G401.6 (cell line): Measurements from ENCODE around the gene DLG4.
"Not testable (repeated sequence)": the region's sequence is repeated elsewhere in the genome, so short reads cannot be mapped to it uniquely, and the experiment has no call there.

Experiments
- FAIRE-seq: peaks from 2 replicates; lab custom pipeline; 2012; peaks lifted over from hg19 to GRCh38; lab: Jason Lieb, UNC

The DLG4 gene

DNA sequence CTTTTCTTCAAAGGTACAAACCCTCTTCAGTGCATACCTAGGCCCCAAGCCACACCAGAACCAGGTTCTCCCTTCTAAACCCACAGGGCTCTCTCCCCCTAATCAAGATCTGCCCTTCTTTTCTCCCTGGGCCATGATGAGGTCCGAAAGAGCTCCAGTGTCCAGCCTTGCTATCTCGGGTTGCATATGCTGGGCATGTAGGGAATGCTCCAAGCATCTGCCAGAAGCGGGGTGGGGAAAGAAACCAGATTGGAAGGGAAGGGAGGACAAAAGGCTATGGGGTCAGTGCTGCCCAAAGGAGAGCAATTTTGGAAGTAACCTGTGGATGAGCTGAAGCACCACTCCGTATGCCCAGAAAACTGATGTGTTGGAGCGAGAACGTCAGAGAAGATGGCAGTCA, 29.6 kb upstream of the DLG4 start:
- no peak for FAIRE-seq

- no peak for FAIRE-seq
These were observed 29.2 kb upstream of the DLG4 start for GRCh38 chr17:7248796-7249195.

DNA sequence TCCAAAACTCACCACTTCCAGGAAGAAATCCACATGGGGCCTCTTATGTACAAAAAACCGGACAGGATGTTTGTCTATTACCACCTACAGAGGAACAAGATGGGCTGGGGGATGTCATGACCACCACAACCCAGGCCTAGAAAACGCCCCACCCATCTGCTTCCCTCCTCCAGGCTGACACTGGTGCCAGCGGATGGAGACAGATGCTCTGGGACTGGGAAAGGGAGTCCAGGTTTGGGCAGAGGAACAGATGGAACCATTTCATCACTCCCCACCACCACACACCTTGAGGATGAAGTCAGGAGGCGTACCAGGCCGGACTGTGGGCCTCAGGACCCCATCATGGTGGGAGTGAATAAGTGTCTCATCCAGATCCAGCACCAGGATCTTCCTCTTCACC, 27.1 kb upstream of the DLG4 start:
- FAIRE-seq: no peak

- FAIRE-seq: not testable (repeated sequence)
These were observed 24.2 kb upstream of the DLG4 start for GRCh38 chr17:7243838-7244237.

DNA sequence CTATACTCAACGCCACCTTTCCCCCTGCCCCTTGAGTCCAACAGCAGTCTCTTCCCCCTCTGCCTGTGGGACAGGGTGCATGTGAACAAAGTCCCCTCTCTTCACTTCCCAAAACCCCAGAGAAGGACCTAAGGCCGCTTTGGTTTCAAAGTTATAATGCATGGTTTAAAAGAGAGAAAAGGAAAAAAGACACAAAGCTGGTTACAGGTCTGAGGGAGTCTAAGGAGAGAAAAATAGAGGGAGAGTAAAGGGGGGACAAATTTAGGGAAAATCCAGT, 23.8 kb upstream of the DLG4 start:
- no peak for FAIRE-seq

GRCh38 chr17:7242717-7243452, 23.2 kb upstream of the DLG4 start:
- FAIRE-seq: no peak

DNA sequence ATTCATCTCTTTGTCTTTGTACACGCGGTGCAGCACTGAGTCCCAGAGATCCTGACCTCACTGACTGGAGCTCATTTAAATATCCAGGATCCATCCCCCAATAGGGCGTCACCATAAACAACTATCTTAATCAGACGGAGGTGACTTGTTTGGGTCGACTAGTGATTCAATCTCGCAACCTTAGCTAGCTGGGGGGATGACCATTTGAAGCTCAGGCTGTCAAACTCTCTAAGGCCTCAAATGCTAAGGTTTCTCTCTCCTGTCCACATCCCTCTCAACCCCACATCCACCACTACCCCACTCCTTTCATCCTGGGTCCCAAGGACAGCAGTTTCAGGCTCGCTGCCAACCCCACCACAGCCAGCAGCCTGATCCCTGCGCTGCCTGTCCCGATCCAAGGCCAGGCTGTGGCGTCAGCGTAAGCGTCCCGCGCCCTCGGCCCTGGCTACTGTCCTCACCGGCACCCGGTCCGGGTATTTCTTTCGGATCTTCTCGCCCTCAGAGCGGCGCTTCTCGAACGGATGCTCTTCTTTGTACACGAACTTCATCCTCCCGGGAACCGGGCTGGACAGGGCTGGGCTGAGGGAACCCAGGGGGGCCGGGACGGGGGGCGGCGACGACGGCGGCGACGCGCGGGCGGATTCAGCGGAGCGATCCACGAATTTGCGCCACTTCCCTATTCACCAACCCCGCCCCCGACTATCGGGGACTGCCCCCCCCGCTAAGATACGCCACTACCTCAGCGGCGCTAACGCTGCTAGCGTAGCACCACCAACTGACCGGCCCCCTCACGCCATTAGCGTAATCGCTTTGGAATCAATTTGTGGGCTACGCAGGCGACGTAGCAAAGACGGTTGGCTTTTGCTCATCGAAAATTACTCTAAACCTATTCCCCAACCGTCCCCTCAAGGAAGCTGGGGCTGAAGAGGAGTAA, 22.4 kb upstream of the DLG4 start, which contains the start of gene GABARAP:
Gene GABARAP (minus strand): TSS at position 667 of the 934 bp plus-strand sequence. CDS start 119 bp downstream, at position 548.
- FAIRE-seq: peak; percentile 92

DNA sequence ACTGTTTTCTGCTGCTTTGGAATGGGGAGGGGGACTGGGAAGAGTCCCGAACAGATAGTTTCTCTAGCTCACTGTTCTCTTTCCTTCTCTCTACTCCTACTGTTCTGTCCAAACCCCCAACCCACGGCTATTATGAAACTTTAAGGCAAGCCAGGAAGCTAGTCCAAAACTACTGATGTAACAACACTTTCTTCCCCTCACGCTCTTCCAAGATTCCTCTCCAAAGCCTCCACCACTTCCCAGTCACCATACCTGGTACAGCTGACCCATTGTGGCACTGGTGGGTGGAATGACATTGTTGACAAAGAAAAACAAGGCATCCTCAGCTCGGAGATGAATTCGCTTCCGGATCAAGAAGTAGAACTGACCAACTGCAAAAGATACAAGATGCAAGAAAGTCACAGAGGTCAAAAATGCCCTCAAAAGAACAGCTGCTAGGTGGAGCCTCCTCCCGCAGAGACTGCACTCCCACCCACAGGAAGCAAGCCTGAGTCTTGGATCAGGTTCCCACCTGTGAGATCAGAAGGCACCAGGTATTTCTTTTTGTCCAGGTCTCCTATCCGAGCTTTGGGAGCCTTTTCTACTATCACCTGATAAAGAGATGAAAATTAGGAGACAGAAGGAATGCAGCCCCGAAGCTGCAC, 21.6 kb upstream of the DLG4 start:
- FAIRE-seq: no peak

DNA sequence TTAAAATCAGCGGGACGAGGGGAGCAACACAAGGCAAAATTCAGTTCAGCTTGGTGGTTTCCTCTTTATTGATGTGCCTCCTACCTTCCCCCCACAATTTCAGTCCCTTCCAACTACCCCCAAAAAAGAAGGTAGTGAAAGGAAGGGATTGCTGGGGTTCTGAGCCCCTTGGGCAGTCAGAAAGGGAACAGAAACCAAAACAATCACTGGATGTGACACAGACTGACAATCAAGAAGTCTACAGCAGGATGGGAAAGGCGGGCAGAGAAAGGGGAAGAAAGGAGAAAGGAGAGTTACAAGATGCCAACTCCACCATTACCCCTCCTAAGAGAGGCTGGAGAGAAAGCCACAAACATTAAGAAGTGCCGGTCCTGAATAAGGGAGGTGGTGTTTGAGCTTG, 20.7 kb upstream of the DLG4 start:
- FAIRE-seq: no peak

- FAIRE-seq: peak; percentile 99
These were observed 19.7 kb upstream of the DLG4 start, which contains the start of gene PHF23 for GRCh38 chr17:7239091-7240027. Gene PHF23, minus strand, starts transcription at chr17:7239457. Its CDS starts 178 bp downstream, at chr17:7239279.

GRCh38 chr17:7238420-7239090, 18.9 kb upstream of the DLG4 start:
- FAIRE-seq: no peak

DNA sequence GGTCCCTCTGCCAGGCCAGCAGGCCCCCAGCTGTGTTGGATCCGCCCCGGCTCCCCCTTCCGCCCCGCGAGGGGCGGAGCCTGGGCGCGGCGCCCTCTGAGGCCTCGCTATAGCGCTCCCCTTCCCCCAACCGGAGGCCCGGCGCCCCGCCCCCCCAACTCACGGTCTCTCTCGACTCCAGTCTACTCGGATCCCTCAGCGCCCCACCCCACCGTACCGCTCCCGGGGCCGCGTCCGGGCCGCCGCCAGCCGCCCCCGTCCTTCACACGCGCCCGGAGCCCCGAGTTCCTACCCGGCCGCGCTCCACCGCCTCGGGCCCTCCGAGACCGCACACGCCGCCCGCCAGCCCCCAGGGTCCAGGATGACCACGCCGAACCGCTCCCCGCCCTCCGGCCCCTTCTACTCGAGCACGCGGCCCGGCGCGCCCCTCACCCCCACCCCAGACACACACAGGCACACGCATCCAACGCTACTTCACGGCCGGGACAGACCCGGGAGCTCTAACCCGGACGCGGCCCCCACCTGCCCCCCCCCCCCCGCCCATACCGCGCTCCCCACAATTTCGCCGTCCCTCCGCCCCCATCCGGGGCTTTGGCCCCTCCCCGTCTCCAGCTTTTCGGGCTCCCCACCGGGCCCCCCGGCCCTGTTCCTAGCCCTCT, 18.3 kb upstream of the DLG4 start:
- no peak for FAIRE-seq

GRCh38 chr17:7237266-7237760, 17.7 kb upstream of the DLG4 start:
- no peak for FAIRE-seq

- no peak for FAIRE-seq
These were observed 17.2 kb upstream of the DLG4 start for GRCh38 chr17:7236808-7237207.

DNA sequence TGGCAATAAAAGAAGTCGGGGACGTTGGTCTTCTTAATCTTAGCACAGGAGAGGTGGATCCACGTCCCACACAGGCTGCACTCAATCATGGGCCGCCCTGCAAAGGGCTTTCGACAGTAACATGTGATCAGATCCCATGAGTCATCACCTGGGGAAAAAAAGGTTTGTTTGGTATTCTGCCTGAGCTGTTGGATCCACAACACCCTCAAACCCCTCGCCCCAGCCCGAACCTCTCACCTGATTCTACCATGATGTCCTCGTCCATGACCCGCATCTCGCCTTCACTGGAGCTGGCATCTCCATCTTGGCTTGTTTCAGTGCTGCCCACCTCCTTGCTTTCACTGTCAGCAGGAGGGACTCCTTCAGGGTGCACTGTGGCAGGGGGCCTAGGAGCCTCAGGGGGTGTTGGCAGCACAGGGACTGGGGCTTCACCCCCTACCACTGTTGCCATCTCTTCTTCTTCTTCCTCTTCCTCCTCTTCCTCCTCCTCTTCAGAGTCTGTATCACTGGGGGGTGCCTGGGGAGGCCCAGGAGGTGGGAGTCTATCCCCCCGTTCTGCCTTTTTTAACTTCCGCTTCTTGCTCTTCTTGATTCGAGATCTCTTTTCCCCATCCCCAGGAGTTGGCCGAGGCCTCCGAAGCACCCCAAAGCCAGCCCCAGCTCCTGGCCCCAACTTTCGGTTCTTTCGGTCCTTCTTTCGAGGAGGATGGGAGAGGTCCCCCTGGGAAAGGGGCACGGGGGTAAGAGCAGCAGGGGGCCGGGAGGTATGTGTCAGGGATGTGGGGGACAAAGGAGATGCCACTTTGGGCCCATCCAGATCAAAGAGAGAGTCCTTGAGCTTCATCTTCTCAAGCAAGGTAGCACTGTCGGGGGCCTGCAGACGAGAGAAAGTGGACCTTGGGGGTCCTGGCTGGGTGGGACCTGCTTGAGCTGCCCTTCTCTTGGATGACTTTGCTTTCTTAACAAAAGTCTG, 16.3 kb upstream of the DLG4 start:
- FAIRE-seq: no peak

DNA sequence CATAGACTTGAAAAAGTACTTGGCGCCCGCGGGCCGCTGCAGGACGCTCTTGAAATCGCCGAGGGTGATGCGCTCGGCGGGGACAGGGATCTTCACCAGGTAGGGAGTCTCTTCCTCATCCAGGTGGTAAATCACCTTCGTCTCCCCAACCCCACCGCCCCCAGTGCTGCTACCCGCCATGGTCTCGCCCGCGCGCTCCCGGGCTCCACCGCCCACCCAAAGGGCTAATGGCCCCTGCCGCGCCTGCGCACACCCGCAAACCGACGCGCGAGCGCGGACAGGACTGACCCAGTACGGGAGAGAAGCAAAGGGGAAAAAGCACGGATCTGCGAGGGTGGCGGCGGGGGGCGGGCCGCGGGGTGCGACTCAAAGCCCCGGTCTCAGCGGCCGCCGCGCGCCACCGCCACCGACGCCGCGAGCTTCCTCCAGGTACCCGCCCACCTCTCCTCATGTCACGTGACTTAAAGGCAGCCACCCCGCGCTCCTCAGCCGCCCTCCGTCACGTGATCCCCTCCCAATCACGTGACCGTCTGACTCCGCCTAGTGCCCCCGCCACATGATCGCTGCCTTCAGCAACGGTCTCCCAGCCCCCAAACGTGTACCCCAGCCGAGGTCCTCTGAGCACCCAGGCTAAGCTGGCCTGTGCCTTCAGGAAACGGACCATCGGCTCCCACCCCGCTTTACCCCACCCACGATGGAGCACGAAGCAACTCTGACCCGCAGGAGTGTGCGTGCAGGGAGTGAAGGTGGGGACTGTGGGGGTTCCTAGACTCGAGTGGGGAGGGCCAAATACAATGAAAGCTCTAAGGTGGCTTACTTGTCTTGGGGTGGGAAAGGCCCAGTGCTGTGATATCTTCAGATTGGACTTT, 14.7 kb upstream of the DLG4 start, which contains the start of gene DVL2:
Gene DVL2 (minus strand): TSS at position 435 of the 869 bp plus-strand sequence. CDS start 255 bp downstream, at position 180.
- FAIRE-seq: peak; percentile 89

- no peak for FAIRE-seq
These were observed 14.1 kb upstream of the DLG4 start for GRCh38 chr17:7233701-7234082.

DNA sequence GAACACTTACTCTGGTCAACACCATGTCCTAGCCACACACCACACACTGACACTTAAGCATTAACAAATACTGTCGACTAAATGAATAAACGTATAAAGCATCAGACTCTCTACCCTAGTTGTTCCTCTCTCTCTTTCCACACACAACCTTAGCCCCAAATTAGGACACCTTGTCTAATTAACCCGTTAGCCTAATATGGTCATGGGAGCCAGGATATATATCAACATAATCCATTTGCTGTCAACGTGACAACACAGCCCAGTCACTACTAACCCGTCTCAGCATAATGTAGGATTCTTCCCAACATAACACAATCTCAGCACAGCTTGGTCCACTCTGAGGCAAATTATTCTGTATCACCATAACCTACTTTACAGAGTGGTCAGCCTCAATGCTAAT, 12.5 kb upstream of the DLG4 start:
- FAIRE-seq: no peak
